Neuron (in vitro differentiated cells): ENCODE measurements around the gene ORAI1.
"Not testable (repeated sequence)": the region's sequence is repeated elsewhere in the genome, so short reads cannot be mapped to it uniquely, and the experiment has no call there.

Experiments used
- H2AFZ ChIP-seq: one replicate; pipeline ENCODE4 v1.6.1; 2013; ENCODE audit warnings: low read depth, mild to moderate bottlenecking, inconsistent platforms, low read length, moderate library complexity
- H3K27me3 ChIP-seq: one replicate; pipeline ENCODE4 v1.6.1; 2013; ENCODE audit warnings: low read length; ENCODE audit not compliant: insufficient read depth
- H3K36me3 ChIP-seq: one replicate; pipeline ENCODE4 v1.6.1; 2013; ENCODE audit warnings: low read length; ENCODE audit not compliant: insufficient read depth
- H3K4me1 ChIP-seq: one replicate; pipeline ENCODE4 v1.6.1; 2013; ENCODE audit warnings: low read length; ENCODE audit not compliant: insufficient read depth
- H3K4me3 ChIP-seq: 2 replicates; pipeline ENCODE4 v1.5.1; 2013; ENCODE audit warnings: mild to moderate bottlenecking, low read length, moderate library complexity
- H3K9me3 ChIP-seq: one replicate; pipeline ENCODE4 v1.6.1; 2013; ENCODE audit warnings: low read length

ORAI1 gene

DNA sequence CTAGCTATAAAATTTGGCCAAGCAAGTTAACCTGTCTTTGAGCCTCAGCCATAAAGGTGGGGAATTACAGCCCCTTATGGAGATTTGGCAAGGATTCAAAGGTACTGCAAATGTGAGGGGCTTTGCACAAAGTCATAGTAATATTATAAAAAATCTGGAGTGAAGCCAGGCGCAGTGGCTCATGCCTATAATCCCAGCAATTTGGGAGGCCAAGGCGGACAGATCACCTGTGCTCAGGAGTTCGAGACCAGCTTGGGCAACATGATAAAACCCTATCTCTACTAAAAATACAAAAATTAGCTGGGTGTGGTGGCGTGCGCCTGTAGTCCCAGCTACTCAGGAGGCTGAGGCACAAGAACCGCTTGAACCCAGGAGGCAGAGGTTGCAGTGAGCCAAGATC lies 41.4 kb upstream of the ORAI1 start:
- not testable (repeated sequence) for H3K4me3 ChIP-seq, H3K9me3 ChIP-seq, H2AFZ ChIP-seq, H3K27me3 ChIP-seq, H3K36me3 ChIP-seq
- H3K4me1 ChIP-seq = peaks cover 27% of the 10 kb centered on the region

DNA sequence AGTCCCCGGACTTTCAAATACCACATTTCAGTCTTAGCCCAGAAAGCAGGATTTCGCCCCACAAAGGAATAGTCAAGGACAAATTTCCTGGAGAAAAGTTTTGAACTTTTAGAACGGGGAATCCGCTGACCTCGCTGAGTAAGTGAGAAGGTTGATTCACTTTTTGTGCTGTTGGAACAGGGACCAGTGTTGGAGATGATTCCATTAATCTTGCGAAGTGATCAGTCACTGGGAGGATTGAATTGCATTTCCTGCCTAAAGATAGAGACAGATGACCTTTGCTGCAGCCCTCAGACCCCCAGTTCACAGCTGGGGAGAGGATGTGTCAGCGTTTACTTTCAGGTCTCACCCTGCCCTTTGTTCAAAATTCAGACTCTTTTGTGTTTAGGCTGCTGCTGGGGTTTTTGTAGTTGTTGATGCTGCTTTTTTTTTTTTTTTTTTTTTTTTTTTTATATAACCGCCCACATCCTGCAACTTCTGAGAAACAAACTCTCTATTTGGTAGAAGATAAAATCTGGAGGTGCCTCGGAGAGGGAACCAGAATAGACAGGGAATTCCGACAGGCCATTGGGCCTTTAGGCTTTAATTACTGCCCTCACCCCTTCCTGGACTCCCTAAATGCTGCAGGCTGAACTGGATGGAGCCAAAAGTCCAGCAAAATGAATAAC lies 35.7 kb upstream of the ORAI1 start:
- H3K4me3 ChIP-seq = peak overlapping the region; percentile 59
- H3K27me3 ChIP-seq = no peaks in the 10 kb centered on the region
- peaks cover 5% of the 10 kb centered on the region for H3K36me3 ChIP-seq
- peak overlapping the region; percentile 83 for H2AFZ ChIP-seq
- H3K4me1 ChIP-seq = peaks cover 8% of the 10 kb centered on the region
- H3K9me3 ChIP-seq = peaks cover 2% of the 10 kb centered on the region

DNA sequence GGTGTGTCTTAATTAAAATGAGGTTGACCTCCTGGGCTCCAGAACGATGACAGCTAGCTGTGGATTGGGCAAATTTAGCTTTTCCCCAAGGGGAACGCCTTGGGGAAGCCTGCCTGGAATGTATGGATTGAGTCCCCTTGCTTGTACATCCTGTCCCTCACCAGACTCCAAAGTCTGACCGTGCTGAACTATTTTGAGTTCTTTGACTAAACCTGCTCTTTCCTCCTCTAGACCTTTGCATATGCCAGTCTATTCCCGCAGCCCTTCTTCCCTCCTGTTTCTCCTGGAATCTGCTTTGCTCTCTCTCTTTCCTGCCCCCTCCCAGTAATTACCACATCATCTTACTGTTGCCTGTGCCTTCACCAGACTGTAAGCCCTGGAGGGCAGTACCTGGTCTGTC lies 34.0 kb upstream of the ORAI1 start:
- Histone ChIP-seq H2AFZ (no peak overlapping the region), H3K27me3 (no peaks in the 10 kb centered on the region), H3K4me3 (no peak overlapping the region), H3K4me1 (peaks cover 8% of the 10 kb centered on the region), H3K9me3 (peaks cover 2% of the 10 kb centered on the region), H3K36me3 (peaks cover 12% of the 10 kb centered on the region)

DNA sequence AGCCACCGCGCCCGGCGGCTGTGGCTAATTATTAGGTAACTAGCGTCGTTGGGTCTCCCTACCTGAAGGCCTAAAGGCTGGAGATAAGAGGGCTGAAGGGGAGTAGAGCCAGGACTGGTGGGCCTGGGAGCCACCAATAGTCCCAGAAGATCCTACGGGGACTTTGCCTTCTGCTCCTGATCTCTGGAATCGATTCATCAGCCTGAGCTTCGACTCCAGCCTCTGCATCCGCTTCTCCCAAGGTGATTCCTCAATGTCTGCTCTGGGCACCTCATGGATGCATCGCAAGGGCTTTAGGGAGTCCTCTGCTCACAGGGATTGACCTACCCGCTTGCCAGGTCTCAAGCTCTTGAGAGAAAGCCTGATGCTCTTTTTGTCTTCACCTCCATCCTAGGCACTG lies 30.8 kb upstream of the ORAI1 start:
- Histone ChIP-seq H3K4me3 (no peak overlapping the region), H3K27me3 (no peaks in the 10 kb centered on the region), H3K9me3 (peaks cover 2% of the 10 kb centered on the region), H2AFZ (no peak overlapping the region), H3K36me3 (peaks cover 12% of the 10 kb centered on the region), H3K4me1 (peaks cover 5% of the 10 kb centered on the region)

DNA sequence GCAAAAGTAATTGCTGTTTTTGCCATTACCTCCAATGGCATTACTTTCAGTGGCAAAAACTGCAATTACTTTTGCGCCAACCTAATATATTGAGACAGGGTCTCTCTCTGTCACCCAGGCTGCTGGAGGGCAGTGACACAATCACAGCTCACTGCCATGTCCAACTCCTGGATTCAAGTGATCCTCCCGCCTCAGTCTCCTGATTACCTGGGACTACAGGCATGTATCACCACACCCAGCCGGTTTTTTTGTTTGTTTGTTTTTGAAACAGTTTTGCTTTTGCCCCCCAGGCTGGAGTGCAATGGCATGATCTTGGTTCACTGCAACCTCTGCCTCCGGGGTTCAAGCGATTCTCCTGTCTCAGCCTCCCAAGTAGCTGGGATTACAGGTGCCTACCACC lies 29.8 kb upstream of the ORAI1 start:
- no peak overlapping the region for H3K4me3 ChIP-seq
- H3K4me1 ChIP-seq = no peaks in the 10 kb centered on the region
- no peaks in the 10 kb centered on the region for H3K27me3 ChIP-seq
- peaks cover 2% of the 10 kb centered on the region for H3K9me3 ChIP-seq
- no peak overlapping the region for H2AFZ ChIP-seq
- peaks cover 12% of the 10 kb centered on the region for H3K36me3 ChIP-seq

DNA sequence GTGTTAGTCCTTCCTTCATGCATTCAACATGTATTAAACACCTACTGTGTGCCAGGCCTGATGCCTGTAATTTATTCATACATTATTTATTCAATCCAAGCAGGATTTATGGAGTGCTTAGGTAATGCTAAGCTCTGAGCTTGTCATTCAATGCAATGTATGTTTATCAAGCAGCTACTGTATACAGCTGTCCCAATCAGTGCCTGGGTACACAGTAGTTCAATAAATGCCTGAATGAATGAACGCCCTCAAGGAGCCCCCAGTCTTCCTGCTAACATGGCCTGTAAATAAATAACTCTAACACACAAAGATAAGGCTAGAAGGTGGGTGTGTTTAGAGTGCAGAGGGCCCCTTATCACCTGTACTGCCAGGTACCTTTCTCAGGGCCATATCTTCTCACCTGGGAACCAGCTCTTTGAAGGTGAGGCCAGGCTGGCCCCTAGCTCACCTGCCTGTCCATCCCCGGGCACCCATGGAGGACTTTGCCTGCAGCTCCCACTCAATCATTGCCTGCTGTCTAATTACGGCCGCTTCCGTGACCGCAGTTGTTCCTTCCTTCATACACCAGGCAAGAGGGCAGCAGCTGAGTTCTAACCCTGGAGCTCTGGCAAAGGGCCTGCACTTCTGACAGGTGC lies 25.5 kb upstream of the ORAI1 start:
- no peaks in the 10 kb centered on the region for H3K9me3 ChIP-seq
- peaks cover 5% of the 10 kb centered on the region for H3K36me3 ChIP-seq
- no peaks in the 10 kb centered on the region for H3K4me1 ChIP-seq
- H3K27me3 ChIP-seq = no peaks in the 10 kb centered on the region
- no peak overlapping the region for H3K4me3 ChIP-seq
- H2AFZ ChIP-seq = no peak overlapping the region

DNA sequence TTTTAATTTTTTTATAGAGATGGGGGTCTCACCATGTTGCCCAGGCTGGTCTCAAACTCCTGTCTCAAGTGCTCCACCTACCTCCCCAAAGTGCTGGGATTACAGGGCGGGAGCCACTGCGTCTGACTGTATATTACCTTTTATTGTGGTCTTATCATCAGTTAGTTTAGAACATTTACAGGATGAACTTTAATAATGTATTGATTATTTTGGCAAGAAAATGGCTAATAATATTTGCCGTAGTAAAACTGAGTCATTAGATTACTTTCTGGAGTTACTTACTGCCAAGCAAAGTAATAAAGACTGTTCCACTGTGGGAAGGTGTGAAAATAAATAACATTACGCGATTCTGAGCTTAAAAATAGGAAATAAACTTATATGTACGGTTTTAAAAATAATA lies 23.6 kb upstream of the ORAI1 start:
- no peaks in the 10 kb centered on the region for H3K4me1 ChIP-seq

DNA sequence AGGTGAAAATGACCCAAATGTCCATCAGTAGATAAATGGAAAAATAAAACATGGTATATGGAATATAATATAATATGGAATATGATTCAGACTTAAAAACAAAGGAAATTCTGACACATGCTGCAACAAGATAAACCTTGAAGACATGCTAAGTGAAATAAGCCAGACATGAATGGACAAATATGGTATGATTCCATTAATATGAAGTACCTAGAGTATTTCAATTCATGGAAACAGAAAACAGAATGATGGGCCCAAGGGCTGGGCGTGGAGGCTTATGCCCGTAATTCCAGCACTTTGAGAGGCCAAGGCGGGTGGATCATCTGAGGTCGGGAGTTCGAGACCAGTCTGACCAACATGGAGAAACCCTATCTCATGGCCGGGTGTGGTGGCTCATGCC lies 22.7 kb upstream of the ORAI1 start:
- no peaks in the 10 kb centered on the region for H3K9me3 ChIP-seq
- no peak overlapping the region for H2AFZ ChIP-seq
- no peaks in the 10 kb centered on the region for H3K27me3 ChIP-seq
- H3K36me3 ChIP-seq = no peaks in the 10 kb centered on the region
- no peak overlapping the region for H3K4me3 ChIP-seq
- H3K4me1 ChIP-seq = no peaks in the 10 kb centered on the region

More for the DNA sequence above, 23.6 kb upstream of the ORAI1 start:
- Histone ChIP-seq H3K9me3 (no peaks in the 10 kb centered on the region), H3K27me3 (no peaks in the 10 kb centered on the region), H3K36me3 (no peaks in the 10 kb centered on the region), H2AFZ (no peak overlapping the region), H3K4me3 (no peak overlapping the region)

DNA sequence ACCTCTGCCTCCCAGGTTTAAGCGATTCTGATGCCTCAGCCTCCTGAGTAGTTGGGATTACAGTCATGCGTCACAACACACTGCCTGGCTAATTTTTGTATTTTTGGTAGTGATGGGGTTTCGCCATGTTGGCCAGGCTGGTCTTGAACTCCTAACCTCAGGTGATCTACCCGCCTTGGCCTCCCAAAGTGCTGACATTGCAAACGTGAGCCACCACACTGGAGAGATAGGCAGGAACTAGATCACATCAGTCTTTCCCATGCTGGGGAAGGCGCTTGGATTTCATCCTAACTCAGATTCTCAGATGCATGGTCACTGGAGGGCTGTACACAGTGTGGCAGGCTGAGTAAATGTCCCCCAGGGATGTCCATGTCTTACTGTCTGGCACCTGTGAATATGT lies 18.0 kb upstream of the ORAI1 start:
- Histone ChIP-seq H3K27me3 (no peaks in the 10 kb centered on the region), H2AFZ (no peak overlapping the region), H3K9me3 (no peaks in the 10 kb centered on the region), H3K36me3 (no peaks in the 10 kb centered on the region), H3K4me1 (peaks cover 5% of the 10 kb centered on the region), H3K4me3 (no peak overlapping the region)

DNA sequence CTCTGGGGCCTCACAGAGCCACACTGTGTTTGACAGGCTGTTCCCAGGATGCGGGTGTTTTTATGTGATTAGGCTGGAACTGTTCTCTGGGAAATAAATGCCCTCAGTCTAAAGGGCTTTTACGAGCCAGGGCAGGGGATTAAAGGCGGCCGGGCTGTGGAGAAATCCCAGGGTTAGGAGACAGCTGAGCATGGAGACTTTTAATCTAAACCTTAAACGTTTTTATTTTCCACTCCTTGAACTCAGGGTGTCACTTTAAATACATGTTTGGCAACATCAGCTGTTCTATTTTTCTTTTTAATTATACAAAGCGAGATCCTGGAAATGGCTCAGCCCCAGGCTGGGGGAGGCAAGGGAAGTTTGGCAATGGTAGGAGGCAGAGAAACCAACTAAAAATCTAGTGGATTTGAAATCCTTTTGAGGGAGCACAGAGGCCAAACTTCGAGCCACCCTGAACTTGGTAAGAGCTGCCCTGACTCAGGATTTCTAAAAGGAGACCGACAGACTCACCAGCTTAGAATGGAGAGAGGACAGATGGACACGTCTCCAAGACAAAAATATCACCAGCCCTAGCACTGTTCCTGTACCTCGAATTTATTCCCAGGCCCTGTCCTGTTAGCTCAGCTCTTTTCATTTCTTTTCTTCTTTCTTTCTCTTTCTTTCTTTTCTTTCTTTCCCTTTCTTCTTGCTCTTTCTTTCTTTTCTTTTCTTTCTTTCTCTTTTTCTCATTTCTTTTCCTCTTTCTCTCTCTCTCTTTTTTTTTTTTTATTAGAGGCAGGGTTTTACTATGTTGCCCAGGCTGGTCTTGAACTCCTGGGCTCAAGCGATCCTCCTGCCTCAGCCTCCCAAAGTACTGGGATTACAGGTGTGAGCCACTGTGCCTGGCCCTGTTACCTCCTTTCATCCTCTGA lies 15.8 kb upstream of the ORAI1 start:
- no peaks in the 10 kb centered on the region for H3K9me3 ChIP-seq
- H2AFZ ChIP-seq = no peak overlapping the region
- H3K4me3 ChIP-seq = no peak overlapping the region
- H3K4me1 ChIP-seq = peaks cover 5% of the 10 kb centered on the region
- no peaks in the 10 kb centered on the region for H3K36me3 ChIP-seq
- no peaks in the 10 kb centered on the region for H3K27me3 ChIP-seq

DNA sequence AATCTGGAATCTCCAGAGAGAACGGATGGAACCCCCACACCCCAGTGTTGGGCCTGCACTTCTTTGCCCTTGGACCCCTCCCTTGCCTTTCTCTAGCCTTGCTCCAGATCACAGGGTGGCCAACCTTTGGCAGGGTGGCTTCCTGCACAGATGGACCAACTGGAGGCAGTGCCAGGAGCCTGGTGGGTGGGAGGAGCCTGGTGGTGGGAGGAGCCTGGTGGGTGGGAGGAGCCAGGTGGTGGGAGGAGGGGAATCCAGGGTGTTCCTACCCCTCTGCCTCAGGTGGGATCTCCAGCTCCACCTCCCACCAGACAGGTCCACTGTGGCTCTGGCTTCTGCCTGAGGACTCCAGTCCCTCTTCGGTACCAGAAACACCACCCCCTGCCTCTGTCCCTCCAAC lies 15.0 kb upstream of the ORAI1 start:
- Histone ChIP-seq H3K9me3 (no peaks in the 10 kb centered on the region), H3K4me1 (peaks cover 5% of the 10 kb centered on the region), H2AFZ (no peak overlapping the region), H3K4me3 (no peak overlapping the region), H3K27me3 (no peaks in the 10 kb centered on the region), H3K36me3 (no peaks in the 10 kb centered on the region)

DNA sequence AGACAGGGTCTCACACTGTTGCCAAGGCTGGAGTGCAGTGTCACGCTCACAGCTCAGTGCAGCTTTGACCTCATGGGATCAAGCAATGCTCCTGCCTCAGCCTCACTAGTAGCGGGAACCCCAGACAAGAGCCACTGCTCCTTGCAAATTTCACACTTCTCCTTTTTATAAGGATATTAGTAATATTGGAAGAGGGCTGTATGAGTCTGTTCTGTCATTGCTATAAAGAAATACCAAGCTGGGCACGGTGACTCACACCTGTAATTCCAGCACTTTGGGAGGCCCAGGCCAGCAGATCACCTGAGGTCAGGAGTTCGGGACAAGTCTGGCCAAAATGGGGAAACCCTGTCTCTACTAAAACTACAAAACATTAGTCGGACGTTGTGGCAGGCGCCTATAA lies 12.9 kb upstream of the ORAI1 start:
- no peak overlapping the region for H2AFZ ChIP-seq
- no peaks in the 10 kb centered on the region for H3K9me3 ChIP-seq
- H3K36me3 ChIP-seq = no peaks in the 10 kb centered on the region
- H3K4me1 ChIP-seq = peaks cover 5% of the 10 kb centered on the region
- no peaks in the 10 kb centered on the region for H3K27me3 ChIP-seq
- no peak overlapping the region for H3K4me3 ChIP-seq

DNA sequence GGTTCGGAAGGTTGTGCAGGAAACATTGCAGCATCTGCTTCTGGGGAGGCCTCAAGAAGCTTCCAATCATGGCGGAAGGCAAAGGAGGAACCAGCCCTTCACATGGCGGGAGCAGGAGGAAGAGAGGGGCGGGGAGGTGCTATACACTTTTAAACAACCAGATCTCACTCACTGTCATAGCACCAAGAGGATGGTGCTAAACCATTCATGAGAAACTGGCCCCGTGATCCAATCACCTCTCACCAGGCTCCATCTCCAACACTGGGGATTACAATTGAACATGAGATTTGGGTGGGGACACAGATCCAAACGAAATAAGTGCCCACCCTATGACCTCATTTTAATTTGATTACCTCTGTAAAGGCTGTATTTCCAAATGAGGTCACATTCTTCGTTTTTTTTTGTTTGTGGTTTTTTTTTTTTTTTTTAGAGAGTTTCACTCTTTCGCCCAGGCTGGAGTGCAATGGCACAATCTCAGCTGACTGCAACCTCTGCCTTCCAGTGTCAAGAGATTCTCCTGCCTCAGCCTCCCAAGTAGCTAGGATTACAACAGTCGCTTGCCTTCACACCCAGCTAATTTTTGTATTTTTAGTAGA lies 11.4 kb upstream of the ORAI1 start:
- Histone ChIP-seq H3K9me3 (no peaks in the 10 kb centered on the region), H3K36me3 (no peaks in the 10 kb centered on the region), H3K4me1 (peaks cover 5% of the 10 kb centered on the region), H2AFZ (no peak overlapping the region), H3K4me3 (no peak overlapping the region), H3K27me3 (no peaks in the 10 kb centered on the region)
